GM12801 (cell line): ENCODE data around the gene BTBD7.

ENCODE experiments used
- TF ChIP-seq, protein P1 (sequence below): IDR thresholded peaks from one replicate; pipeline ENCODE4 v1.5.1; 2011; ENCODE audit warnings: control low read depth; ENCODE audit not compliant: insufficient read length; ENCODE audit errors: extremely low read depth

The BTBD7 gene

DNA sequence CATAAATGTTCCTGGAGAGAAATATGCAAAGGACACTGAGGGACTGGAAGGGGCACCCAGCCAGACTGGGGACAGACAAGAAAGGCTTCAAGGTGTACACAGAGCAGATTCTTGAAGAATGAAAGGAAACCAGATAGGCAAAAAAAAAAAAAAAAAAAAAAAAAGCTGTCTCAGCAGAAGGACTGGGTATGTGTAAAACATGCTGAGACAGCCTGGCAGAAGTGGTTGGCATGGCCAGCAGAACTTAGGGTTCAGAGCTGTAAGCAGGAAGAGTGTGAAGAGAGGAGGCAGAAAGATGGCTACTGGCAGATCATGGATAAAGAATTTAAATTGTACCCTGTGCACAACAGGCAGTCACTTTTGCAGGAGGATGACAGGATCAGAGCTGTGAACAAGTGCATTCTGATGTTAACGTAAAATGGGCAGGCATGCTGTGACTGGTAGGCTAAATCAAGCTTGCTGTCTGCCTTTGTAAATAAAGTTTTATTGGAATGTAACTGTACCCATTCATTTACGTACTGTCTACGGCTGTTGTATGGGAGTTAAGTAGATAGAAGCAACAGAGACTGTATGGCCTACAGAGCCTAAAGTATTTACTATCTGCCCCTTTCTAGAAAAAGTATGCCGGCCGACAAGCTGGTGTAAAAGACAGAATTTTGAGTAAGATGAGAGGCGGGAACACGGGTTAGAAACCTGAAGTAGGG, 83.6 kb downstream of the BTBD7 start:
- TF ChIP-seq, protein P1, sequence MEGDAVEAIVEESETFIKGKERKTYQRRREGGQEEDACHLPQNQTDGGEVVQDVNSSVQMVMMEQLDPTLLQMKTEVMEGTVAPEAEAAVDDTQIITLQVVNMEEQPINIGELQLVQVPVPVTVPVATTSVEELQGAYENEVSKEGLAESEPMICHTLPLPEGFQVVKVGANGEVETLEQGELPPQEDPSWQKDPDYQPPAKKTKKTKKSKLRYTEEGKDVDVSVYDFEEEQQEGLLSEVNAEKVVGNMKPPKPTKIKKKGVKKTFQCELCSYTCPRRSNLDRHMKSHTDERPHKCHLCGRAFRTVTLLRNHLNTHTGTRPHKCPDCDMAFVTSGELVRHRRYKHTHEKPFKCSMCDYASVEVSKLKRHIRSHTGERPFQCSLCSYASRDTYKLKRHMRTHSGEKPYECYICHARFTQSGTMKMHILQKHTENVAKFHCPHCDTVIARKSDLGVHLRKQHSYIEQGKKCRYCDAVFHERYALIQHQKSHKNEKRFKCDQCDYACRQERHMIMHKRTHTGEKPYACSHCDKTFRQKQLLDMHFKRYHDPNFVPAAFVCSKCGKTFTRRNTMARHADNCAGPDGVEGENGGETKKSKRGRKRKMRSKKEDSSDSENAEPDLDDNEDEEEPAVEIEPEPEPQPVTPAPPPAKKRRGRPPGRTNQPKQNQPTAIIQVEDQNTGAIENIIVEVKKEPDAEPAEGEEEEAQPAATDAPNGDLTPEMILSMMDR: no peak

DNA sequence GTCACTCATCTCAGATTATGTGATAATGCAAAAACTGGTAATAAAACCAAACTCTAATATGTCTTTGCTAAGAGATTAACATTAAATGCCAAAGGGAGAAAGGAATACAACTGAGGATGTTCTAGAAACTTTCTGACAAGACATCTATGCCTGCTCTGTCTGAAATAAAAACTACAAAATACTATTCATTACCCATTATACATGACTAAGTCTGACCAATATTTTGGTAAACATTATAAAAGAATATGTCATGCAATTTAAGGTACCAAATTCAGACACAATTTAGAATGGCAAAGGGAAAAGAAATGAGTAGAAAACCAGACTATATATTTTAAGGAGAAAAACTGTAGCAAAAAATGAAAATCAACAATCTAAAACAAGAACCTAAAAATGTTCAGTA, 86.3 kb downstream of the BTBD7 start:
- TF ChIP-seq, protein P1: no peak

DNA sequence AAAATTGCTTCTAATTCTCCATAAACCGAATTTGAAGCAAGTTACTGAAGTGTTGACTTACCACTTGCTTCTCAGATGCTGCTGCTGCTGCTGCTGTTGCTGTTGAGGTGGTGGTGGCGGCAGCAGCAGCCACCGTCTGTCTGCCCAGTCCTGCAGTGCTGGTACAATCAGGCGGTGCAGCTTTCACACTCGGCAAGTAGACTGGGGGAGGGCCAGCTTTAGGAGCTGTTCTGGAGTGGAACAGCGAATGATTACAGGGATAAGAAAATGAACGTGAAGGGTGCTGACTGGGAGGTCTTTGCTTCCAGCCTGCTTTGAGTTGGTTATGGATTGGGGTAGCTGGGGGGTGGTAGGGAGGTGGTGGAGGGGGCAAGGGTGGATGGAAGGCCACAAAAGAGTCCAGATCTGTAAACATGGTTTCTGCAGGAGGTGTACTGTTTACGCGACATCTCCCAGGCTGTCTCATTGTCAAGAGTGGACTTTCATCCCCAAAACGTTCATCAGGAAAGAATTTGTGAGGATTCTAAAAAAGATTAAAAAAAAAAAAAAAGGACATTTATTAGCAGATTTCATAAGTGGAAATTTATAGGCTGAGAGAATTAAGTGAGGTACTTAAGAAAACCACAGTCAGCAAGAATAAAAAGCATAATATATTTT, 86.9 kb downstream of the BTBD7 start:
- TF ChIP-seq, protein P1: no peak

- TF ChIP-seq, protein P1: no peak
Observed at GRCh38 chr14:93240678-93241000, 92.2 kb downstream of the BTBD7 start.

- TF ChIP-seq, protein P1: no peak
Observed at GRCh38 chr14:93239869-93240677, 92.8 kb downstream of the BTBD7 start.

DNA sequence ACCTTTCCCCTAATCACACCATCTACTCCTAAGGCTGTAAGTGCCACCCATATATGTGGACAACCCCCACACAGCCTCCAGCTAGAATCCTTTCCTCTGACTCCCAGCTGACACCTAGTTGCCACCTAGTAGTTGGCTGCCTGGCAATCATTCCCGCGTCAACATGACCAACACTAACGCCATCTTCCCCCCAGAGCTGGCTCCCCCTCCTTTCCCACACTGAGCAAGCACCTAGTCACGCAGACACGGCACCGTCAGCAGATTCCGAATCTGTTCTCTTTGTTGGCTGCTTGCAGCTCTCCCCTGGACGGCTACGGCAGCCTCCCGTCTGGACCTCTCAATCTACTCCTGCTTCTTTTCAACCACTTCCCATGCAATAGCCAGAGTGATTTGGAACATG, 98.0 kb downstream of the BTBD7 start:
- TF ChIP-seq, protein P1: no peak

DNA sequence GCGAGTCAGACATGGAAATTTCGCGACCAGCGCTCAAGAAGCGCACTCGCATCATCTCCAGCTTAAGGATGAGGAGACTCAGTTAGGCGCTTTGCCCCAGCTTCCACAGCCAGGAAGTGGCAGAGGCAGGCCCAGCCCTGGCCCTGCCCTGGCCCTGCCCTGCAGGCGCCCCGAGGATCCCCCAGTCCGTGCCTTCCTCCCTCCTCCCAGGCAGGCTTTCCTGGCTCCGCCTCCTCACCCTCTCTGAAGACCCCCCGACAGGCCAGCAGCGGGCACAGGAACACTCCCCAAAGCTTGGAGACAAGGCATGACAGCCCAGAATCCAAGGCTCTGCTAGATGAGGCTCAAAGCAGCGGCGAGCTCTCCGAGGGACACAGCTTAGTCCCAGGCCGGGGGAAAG, 100.7 kb downstream of the BTBD7 start:
- TF ChIP-seq, protein P1: no peak
